ENCODE measurements around the gene PRR18.
A peak's percentile ranks its signal among the peaks of the same experiment; 100 is the strongest.

The PRR18 gene

GRCh38 chr6:166317261-166318212, 9.3 kb upstream of the PRR18 start:
- Histone ChIP-seq H3K4me1 (ENCODE audit: control insufficient read depth in 1 of 2, insufficient read depth in 2 of 2, low read length in 2 of 2) (no peaks in the 10 kb centered on the region), H3K4me3 (ENCODE audit: low read depth in 1 of 2, low read length in 2 of 2) (no peak overlapping the region), H3K9me3 (ENCODE audit: control insufficient read depth in 1 of 2, low read length in 2 of 2) (no peaks in the 10 kb centered on the region), H3K27ac (ENCODE audit: low read depth, low read length) (no peak overlapping the region), H3K9ac (ENCODE audit: low read depth in 1 of 2, low read length in 2 of 2) (no peak overlapping the region), H3K27me3 (ENCODE audit: control insufficient read depth in 1 of 2, insufficient read depth in 2 of 2, low read length in 2 of 2) (no peaks in the 10 kb centered on the region), H3K36me3 (ENCODE audit: control insufficient read depth in 1 of 2, insufficient read depth in 2 of 2, low read length in 2 of 2) (peaks cover 3 to 12% of the 10 kb centered on the region in 2 donors)

- Histone ChIP-seq H3K9me3 (ENCODE audit: control insufficient read depth in 1 of 2, low read length in 2 of 2) (no peaks in the 10 kb centered on the region), H3K27me3 (ENCODE audit: control insufficient read depth in 1 of 2, insufficient read depth in 2 of 2, low read length in 2 of 2) (peaks cover 0 to under 1% of the 10 kb centered on the region in 2 donors), H3K27ac (ENCODE audit: low read depth, low read length) (no peak overlapping the region), H3K36me3 (ENCODE audit: control insufficient read depth in 1 of 2, insufficient read depth in 2 of 2, low read length in 2 of 2) (peaks cover 3 to 4% of the 10 kb centered on the region in 2 donors), H3K4me1 (ENCODE audit: control insufficient read depth in 1 of 2, insufficient read depth in 2 of 2, low read length in 2 of 2) (no peaks in the 10 kb centered on the region), H3K4me3 (ENCODE audit: low read depth in 1 of 2, low read length in 2 of 2) (no peak overlapping the region), H3K9ac (ENCODE audit: low read depth in 1 of 2, low read length in 2 of 2) (no peak overlapping the region)
Observed at GRCh38 chr6:166315436-166315835, 7.2 kb upstream of the PRR18 start.

- H3K4me1 ChIP-seq (ENCODE audit: control insufficient read depth in 1 of 2, insufficient read depth in 2 of 2, low read length in 2 of 2) = no peaks in the 10 kb centered on the region
- H3K27me3 ChIP-seq (ENCODE audit: control insufficient read depth in 1 of 2, insufficient read depth in 2 of 2, low read length in 2 of 2) = peaks cover 0 to 10% of the 10 kb centered on the region in 2 donors
- H3K36me3 ChIP-seq (ENCODE audit: control insufficient read depth in 1 of 2, insufficient read depth in 2 of 2, low read length in 2 of 2) = peaks cover 0 to 4% of the 10 kb centered on the region in 2 donors
- H3K27ac ChIP-seq (ENCODE audit: low read depth, low read length) = no peak overlapping the region
- H3K4me3 ChIP-seq (ENCODE audit: low read depth in 1 of 2, low read length in 2 of 2) = no peak overlapping the region
- no peaks in the 10 kb centered on the region for H3K9me3 ChIP-seq (ENCODE audit: control insufficient read depth in 1 of 2, low read length in 2 of 2)
- H3K9ac ChIP-seq (ENCODE audit: low read depth in 1 of 2, low read length in 2 of 2) = no peak overlapping the region
Observed at GRCh38 chr6:166314454-166314853, 6.3 kb upstream of the PRR18 start.

DNA sequence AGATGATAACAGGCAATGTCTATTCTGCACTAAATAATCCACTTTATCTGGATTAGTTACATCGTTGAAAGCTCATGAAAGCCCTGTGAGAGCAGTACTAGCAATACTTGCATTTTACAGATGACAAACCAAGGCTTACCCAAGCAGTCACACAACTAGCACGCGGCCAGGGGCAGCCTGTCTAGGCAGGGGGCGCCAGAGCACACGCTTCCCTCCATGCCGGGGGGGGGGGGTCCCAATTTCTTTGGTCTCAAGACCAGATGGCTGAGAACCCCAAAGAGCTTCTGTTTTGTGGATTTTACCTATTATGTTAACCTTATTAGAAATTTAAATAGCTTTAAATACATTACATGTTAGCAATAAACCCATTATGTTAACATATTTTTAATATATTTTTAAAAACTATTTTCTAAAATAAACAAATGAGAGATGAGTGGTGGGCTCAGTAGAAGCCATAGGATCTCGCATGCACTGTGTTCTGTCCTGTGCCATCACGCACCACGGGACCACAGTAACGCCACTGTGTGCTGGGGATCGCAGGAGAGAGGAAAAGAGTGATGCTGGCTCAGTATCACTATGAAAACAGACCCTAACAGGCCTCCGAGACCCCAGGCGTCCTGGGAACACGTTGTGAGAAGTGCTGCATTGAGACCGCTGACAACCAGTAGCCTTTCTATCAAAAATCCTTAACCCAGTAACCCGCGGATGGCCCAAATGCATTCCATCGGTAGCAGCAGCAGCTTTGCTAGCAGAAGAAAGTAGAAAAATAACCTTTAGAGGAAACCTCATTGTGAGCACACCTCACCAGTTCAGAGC, 5.3 kb upstream of the PRR18 start:
- Histone ChIP-seq H3K9me3 (ENCODE audit: control insufficient read depth in 1 of 2, low read length in 2 of 2) (no peaks in the 10 kb centered on the region), H3K36me3 (ENCODE audit: control insufficient read depth in 1 of 2, insufficient read depth in 2 of 2, low read length in 2 of 2) (no peaks in the 10 kb centered on the region), H3K27ac (ENCODE audit: low read depth, low read length) (no peak overlapping the region), H3K9ac (ENCODE audit: low read depth in 1 of 2, low read length in 2 of 2) (no peak overlapping the region), H3K27me3 (ENCODE audit: control insufficient read depth in 1 of 2, insufficient read depth in 2 of 2, low read length in 2 of 2) (peaks cover 7 to 19% of the 10 kb centered on the region in 2 donors), H3K4me3 (ENCODE audit: low read depth in 1 of 2, low read length in 2 of 2) (no peak overlapping the region), H3K4me1 (ENCODE audit: control insufficient read depth in 1 of 2, insufficient read depth in 2 of 2, low read length in 2 of 2) (peaks cover 4 to 6% of the 10 kb centered on the region in 2 donors)

DNA sequence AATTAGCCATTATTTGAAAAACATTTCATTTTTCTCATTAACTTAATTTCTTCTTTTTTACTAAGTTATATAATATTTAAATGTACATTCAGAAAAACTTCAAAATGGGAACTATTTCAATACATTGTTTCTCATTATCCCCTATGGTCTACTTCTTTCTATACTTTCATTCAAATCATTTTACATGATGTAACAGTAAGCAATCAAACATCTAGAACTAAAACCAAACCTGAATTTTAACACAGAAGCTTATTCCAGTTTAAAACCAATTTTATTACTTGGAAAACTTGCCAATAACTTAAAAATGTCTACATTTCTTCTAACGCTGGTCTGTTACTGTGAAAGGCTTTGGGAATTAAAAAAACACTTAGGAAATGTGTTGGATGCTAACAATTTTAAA, 4.6 kb upstream of the PRR18 start:
- no peak overlapping the region for H3K27ac ChIP-seq (ENCODE audit: low read depth, low read length)
- no peak overlapping the region for H3K4me3 ChIP-seq (ENCODE audit: low read depth in 1 of 2, low read length in 2 of 2)
- no peaks in the 10 kb centered on the region for H3K9me3 ChIP-seq (ENCODE audit: control insufficient read depth in 1 of 2, low read length in 2 of 2)
- H3K9ac ChIP-seq (ENCODE audit: low read depth in 1 of 2, low read length in 2 of 2) = no peak overlapping the region
- H3K36me3 ChIP-seq (ENCODE audit: control insufficient read depth in 1 of 2, insufficient read depth in 2 of 2, low read length in 2 of 2) = no peaks in the 10 kb centered on the region
- peaks cover 7 to 19% of the 10 kb centered on the region in 2 donors for H3K27me3 ChIP-seq (ENCODE audit: control insufficient read depth in 1 of 2, insufficient read depth in 2 of 2, low read length in 2 of 2)
- peaks cover 4 to 10% of the 10 kb centered on the region in 2 donors for H3K4me1 ChIP-seq (ENCODE audit: control insufficient read depth in 1 of 2, insufficient read depth in 2 of 2, low read length in 2 of 2)

DNA sequence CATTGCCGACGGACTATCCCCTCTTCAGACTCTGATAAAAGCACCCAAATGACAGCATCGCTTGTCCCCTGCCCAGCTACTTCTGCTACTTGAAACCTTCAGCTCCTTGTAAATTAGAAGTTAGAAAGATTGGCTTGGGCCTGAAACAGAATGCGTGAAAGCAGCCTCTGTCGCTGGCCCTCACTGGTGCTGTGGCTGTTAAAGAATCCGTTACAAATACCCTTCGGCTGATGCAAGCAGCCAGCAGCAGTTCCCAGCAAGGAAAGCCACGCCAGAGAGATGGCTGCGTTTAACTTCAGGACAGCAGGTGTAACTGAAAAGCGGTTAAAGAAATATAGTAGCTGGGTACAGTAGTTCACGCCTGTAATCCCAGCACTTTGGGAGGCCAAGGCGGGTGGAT, 2.4 kb upstream of the PRR18 start:
- Histone ChIP-seq H3K4me3 (ENCODE audit: low read depth in 1 of 2, low read length in 2 of 2) (no peak overlapping the region), H3K36me3 (ENCODE audit: control insufficient read depth in 1 of 2, insufficient read depth in 2 of 2, low read length in 2 of 2) (no peaks in the 10 kb centered on the region), H3K9me3 (ENCODE audit: control insufficient read depth in 1 of 2, low read length in 2 of 2) (no peaks in the 10 kb centered on the region), H3K9ac (ENCODE audit: low read depth in 1 of 2, low read length in 2 of 2) (no peak overlapping the region), H3K4me1 (ENCODE audit: control insufficient read depth in 1 of 2, insufficient read depth in 2 of 2, low read length in 2 of 2) (peaks cover 4 to 10% of the 10 kb centered on the region in 2 donors), H3K27ac (ENCODE audit: low read depth, low read length) (no peak overlapping the region), H3K27me3 (ENCODE audit: control insufficient read depth in 1 of 2, insufficient read depth in 2 of 2, low read length in 2 of 2) (peaks cover 16 to 36% of the 10 kb centered on the region in 2 donors)

DNA sequence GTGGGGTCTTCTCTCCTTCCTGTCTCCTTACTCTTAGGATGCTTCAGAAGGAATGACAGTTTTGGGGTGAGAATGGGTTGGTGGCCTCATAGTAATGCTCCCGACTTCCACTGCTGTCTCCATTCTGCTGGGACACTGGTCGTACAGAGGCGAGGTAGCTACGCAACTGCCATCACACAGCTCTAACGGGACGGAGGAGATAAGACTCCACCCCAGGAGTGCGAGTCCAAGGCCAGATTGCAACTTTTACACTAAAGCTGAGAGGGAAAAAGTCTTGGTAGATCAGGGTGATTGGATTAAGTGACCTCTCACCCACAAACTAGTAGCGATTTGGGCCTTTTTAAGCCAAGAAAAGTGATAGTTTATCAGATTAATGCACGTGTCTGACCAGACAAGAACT, 1.8 kb upstream of the PRR18 start:
- peaks cover 20 to 42% of the 10 kb centered on the region in 2 donors for H3K27me3 ChIP-seq (ENCODE audit: control insufficient read depth in 1 of 2, insufficient read depth in 2 of 2, low read length in 2 of 2)

GRCh38 chr6:166308769-166309589, 787 bp upstream of the PRR18 start:
- no peak overlapping the region for H3K9ac ChIP-seq (ENCODE audit: low read depth in 1 of 2, low read length in 2 of 2)
- H3K9me3 ChIP-seq (ENCODE audit: control insufficient read depth in 1 of 2, low read length in 2 of 2) = no peaks in the 10 kb centered on the region
- peaks cover 4 to 10% of the 10 kb centered on the region in 2 donors for H3K4me1 ChIP-seq (ENCODE audit: control insufficient read depth in 1 of 2, insufficient read depth in 2 of 2, low read length in 2 of 2)
- peak overlapping the region; percentile 47 to 61 for H3K4me3 ChIP-seq (ENCODE audit: low read depth in 1 of 2, low read length in 2 of 2)
- H3K27ac ChIP-seq (ENCODE audit: low read depth, low read length) = no peak overlapping the region
- peaks cover 20 to 50% of the 10 kb centered on the region in 2 donors for H3K27me3 ChIP-seq (ENCODE audit: control insufficient read depth in 1 of 2, insufficient read depth in 2 of 2, low read length in 2 of 2)
- H3K36me3 ChIP-seq (ENCODE audit: control insufficient read depth in 1 of 2, insufficient read depth in 2 of 2, low read length in 2 of 2) = no peaks in the 10 kb centered on the region

More for the DNA sequence above, 1.8 kb upstream of the PRR18 start:
- peaks cover 4 to 10% of the 10 kb centered on the region in 2 donors for H3K4me1 ChIP-seq (ENCODE audit: control insufficient read depth in 1 of 2, insufficient read depth in 2 of 2, low read length in 2 of 2)
- no peaks in the 10 kb centered on the region for H3K36me3 ChIP-seq (ENCODE audit: control insufficient read depth in 1 of 2, insufficient read depth in 2 of 2, low read length in 2 of 2)
- no peaks in the 10 kb centered on the region for H3K9me3 ChIP-seq (ENCODE audit: control insufficient read depth in 1 of 2, low read length in 2 of 2)
- H3K4me3 ChIP-seq (ENCODE audit: low read depth in 1 of 2, low read length in 2 of 2) = no peak overlapping the region
- H3K27ac ChIP-seq (ENCODE audit: low read depth, low read length) = no peak overlapping the region
- H3K9ac ChIP-seq (ENCODE audit: low read depth in 1 of 2, low read length in 2 of 2) = no peak overlapping the region

GRCh38 chr6:166307082-166308032, 835 bp downstream of the PRR18 start:
- Histone ChIP-seq H3K9me3 (ENCODE audit: control insufficient read depth in 1 of 2, low read length in 2 of 2) (no peaks in the 10 kb centered on the region), H3K4me3 (ENCODE audit: low read depth in 1 of 2, low read length in 2 of 2) (peak overlapping the region in 1 of 2 donors; percentile 61), H3K27me3 (ENCODE audit: control insufficient read depth in 1 of 2, insufficient read depth in 2 of 2, low read length in 2 of 2) (peaks cover 20 to 51% of the 10 kb centered on the region in 2 donors), H3K9ac (ENCODE audit: low read depth in 1 of 2, low read length in 2 of 2) (no peak overlapping the region), H3K36me3 (ENCODE audit: control insufficient read depth in 1 of 2, insufficient read depth in 2 of 2, low read length in 2 of 2) (no peaks in the 10 kb centered on the region), H3K27ac (ENCODE audit: low read depth, low read length) (no peak overlapping the region), H3K4me1 (ENCODE audit: control insufficient read depth in 1 of 2, insufficient read depth in 2 of 2, low read length in 2 of 2) (peaks cover 4 to 10% of the 10 kb centered on the region in 2 donors)

Measured in duodenal mucosa (tissue), 2 donors.